ENCODE data around the gene VPS37B.

Gene VPS37B

GRCh38 chr12:122865268-122866231, 30.4 kb downstream of the VPS37B start:
- DNase-seq (ENCODE audit: low read depth, low spot score): no peak
- in situ Hi-C loops (cut with HindIII; ENCODE audit: low sequenced_read_pairs): no loop called here

GRCh38 chr12:122864894-122865253, 31.1 kb downstream of the VPS37B start:
- H3K4me3 ChIP-seq (ENCODE audit: low read depth, low read length): no peak overlapping the region
- no peak for TF ChIP-seq CTCF (IDR thresholded peaks at IDR 0.05; ENCODE audit: low read depth, low read length)
- in situ Hi-C loops (cut with HindIII; ENCODE audit: low sequenced_read_pairs): no loop called here
- DNase-seq (ENCODE audit: low read depth, low spot score): no peak

More at GRCh38 chr12:122865268-122866231, 30.4 kb downstream of the VPS37B start:
- H3K4me3 ChIP-seq (ENCODE audit: low read depth, low read length): no peak overlapping the region
- peak; percentile 53 for TF ChIP-seq CTCF (IDR thresholded peaks at IDR 0.05; ENCODE audit: low read depth, low read length)

GRCh38 chr12:122862872-122863701, 32.8 kb downstream of the VPS37B start:
- in situ Hi-C loops (cut with HindIII; ENCODE audit: low sequenced_read_pairs): no loop called here

GRCh38 chr12:122862110-122862634, 33.8 kb downstream of the VPS37B start:
- TF ChIP-seq CTCF (IDR thresholded peaks at IDR 0.05; ENCODE audit: low read depth, low read length): no peak
- no peak for DNase-seq (ENCODE audit: low read depth, low spot score)
- no peak overlapping the region for H3K4me3 ChIP-seq (ENCODE audit: low read depth, low read length)
- in situ Hi-C loops (cut with HindIII; ENCODE audit: low sequenced_read_pairs): no loop called here

More at GRCh38 chr12:122862872-122863701, 32.8 kb downstream of the VPS37B start:
- no peak for DNase-seq (ENCODE audit: low read depth, low spot score)
- no peak for TF ChIP-seq CTCF (IDR thresholded peaks at IDR 0.05; ENCODE audit: low read depth, low read length)
- no peak overlapping the region for H3K4me3 ChIP-seq (ENCODE audit: low read depth, low read length)

GRCh38 chr12:122861587-122861970, 34.3 kb downstream of the VPS37B start:
- no peak for DNase-seq (ENCODE audit: low read depth, low spot score)
- in situ Hi-C loops (cut with HindIII; ENCODE audit: low sequenced_read_pairs): no loop called here
- no peak overlapping the region for H3K4me3 ChIP-seq (ENCODE audit: low read depth, low read length)
- no peak for TF ChIP-seq CTCF (IDR thresholded peaks at IDR 0.05; ENCODE audit: low read depth, low read length)

- in situ Hi-C loops (cut with HindIII; ENCODE audit: low sequenced_read_pairs): no loop called here
- no peak for TF ChIP-seq CTCF (IDR thresholded peaks at IDR 0.05; ENCODE audit: low read depth, low read length)
- no peak for DNase-seq (ENCODE audit: low read depth, low spot score)
- no peak overlapping the region for H3K4me3 ChIP-seq (ENCODE audit: low read depth, low read length)
These were observed 34.9 kb downstream of the VPS37B start for GRCh38 chr12:122860854-122861586.
